Skeletal muscle tissue (tissue), 4 donors: ENCODE results near the gene ZC3HAV1. TPM values are rescaled to one million over a fixed set of nuclear protein-coding genes. Genes with fewer than 3 reads are reported as not detected.

Source experiments
- H3K27ac ChIP-seq: one replicate; pipeline ENCODE4 v1.7.0; 2013; ENCODE audit warnings: mild to moderate bottlenecking, low read depth, low read length, inconsistent platforms
- H3K27me3 ChIP-seq, 3 donors: one replicate each; pipeline ENCODE4 v1.7.0; 2013; ENCODE audit warnings: low read length in 3 of 3; ENCODE audit not compliant: control insufficient read depth in 3 of 3, insufficient read depth in 3 of 3
- H3K36me3 ChIP-seq, 3 donors: one replicate each; pipeline ENCODE4 v1.7.0; 2013; ENCODE audit warnings: low read length in 3 of 3; ENCODE audit not compliant: control insufficient read depth in 3 of 3, insufficient read depth in 3 of 3
- H3K4me1 ChIP-seq, 3 donors: one replicate each; pipeline ENCODE4 v1.7.0; 2013; ENCODE audit warnings: low read length in 3 of 3, mild to moderate bottlenecking in 3 of 3; ENCODE audit not compliant: control insufficient read depth in 3 of 3, insufficient read depth in 3 of 3
- H3K4me3 ChIP-seq, 3 donors: one replicate each; pipeline ENCODE4 v1.7.0; 2013; ENCODE audit warnings: low read length in 3 of 3
- H3K9ac ChIP-seq, 3 donors: one replicate each; pipeline ENCODE4 v1.7.0; 2013; ENCODE audit warnings: low read length in 3 of 3, mild to moderate bottlenecking in 3 of 3, moderate library complexity in 2 of 3, low read depth in 1 of 3
- H3K9me3 ChIP-seq, 3 donors: one replicate each; pipeline ENCODE4 v1.7.0; 2013; ENCODE audit warnings: low read length in 3 of 3; ENCODE audit not compliant: control insufficient read depth in 3 of 3
- total RNA-seq: library from RNA; depleted of rRNA; stranded (reverse); fragments of >200 nt; gene quantifications from one replicate; pipeline ENCODE4 v1.2.3, GENCODE V29; 2014
- donor health status: Osteomylitis.

Gene ZC3HAV1
- total RNA-seq, 1 donor from 2014 or later, result 18.8 TPM

DNA sequence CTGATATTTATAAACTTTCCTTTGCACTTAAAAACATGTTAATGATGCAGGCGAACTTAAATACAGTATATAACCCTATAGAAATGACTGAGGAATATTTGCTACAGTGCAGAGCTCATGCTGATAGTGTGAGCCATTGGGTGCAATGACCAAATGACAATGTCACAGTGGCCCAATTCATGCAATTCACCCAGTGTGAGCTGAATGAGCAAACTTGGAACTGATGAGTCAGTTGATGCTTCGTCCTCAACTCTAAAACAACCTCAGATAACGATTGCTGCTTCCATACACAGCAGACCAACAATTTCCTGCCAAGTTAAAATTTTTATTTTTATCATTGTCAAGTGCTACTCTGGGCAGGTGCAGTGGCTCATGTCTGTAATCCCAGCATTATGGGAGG lies 61.5 kb downstream of the ZC3HAV1 start:
- Histone ChIP-seq H3K27ac (no peak overlapping the region), H3K9me3 (no peaks in the 10 kb centered on the region), H3K4me1 (no peaks in the 10 kb centered on the region), H3K4me3 (no peak overlapping the region), H3K9ac (no peak overlapping the region), H3K27me3 (no peaks in the 10 kb centered on the region), H3K36me3 (peaks cover 3 to 28% (median 17%) of the 10 kb centered on the region in 3 donors)

DNA sequence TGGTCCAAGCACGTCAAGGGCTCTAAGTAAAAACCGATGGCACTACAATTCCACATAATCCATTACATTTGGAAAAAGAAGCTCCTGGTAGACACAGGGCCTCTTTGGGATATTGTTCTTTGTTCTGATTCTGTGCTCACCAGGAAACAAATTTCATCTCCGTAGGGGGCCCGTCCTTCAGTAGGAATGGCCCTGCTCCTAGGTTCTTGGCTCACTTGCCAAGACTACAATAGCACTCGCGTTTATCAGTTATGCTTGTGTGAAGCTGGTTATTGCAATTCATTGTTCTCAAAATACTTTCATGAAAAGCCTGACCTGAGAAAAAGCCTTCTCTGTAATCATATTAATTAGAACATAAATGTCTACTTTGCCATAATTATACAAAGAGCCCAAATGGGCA lies 63.4 kb downstream of the ZC3HAV1 start:
- Histone ChIP-seq H3K4me1 (no peaks in the 10 kb centered on the region), H3K9ac (no peak overlapping the region), H3K9me3 (no peaks in the 10 kb centered on the region), H3K36me3 (peaks cover 3 to 21% (median 17%) of the 10 kb centered on the region in 3 donors), H3K4me3 (no peak overlapping the region), H3K27ac (no peak overlapping the region), H3K27me3 (no peaks in the 10 kb centered on the region)

DNA sequence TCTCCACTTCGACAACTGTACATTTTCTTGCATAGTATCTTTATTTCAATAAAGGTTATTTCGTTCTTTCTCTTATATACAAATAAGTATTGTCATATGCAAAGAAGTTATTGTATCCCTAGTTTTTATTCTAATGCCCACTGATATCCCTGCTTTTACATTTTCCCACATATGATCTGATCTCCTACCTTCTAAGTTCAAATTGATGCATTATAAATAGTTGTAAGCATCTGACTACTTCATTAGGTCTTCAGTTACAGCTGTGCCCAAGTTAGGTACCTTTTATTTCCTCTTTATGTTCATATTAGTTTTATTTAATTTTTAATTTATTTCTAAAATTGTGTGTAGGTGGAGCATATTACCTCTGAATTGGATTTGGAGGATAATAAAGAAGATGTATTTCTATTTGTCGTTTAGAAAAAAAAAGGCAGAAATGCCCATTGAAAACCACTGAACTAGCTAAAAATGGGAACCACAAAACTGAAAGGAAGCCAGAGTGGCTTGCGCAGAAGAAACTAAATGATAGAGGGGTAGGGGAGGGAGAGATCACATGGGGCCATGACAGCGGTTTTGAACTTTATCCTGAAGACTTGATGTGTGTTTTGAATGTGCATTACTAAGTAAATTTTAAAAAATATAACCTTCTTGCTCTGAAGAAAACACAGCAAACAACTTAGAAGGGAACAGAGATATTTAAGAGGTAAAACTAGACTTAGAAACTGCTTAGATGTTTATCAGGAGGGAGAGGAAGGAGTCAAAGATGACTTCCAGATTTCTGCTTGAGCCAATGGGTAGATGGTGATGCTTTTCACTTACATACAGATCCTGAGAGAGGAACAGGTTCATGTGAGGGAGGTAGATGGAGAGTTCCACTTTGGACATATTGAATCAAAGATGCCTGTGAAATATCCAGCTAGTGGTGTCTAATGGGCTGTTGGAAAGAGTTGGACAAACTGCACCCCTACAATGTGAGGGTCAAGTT lies 64.4 kb downstream of the ZC3HAV1 start:
- Histone ChIP-seq H3K4me1 (no peaks in the 10 kb centered on the region), H3K4me3 (no peak overlapping the region), H3K9me3 (no peaks in the 10 kb centered on the region), H3K9ac (no peak overlapping the region), H3K36me3 (peaks cover 3 to 21% (median 17%) of the 10 kb centered on the region in 3 donors), H3K27me3 (no peaks in the 10 kb centered on the region), H3K27ac (no peak overlapping the region)

DNA sequence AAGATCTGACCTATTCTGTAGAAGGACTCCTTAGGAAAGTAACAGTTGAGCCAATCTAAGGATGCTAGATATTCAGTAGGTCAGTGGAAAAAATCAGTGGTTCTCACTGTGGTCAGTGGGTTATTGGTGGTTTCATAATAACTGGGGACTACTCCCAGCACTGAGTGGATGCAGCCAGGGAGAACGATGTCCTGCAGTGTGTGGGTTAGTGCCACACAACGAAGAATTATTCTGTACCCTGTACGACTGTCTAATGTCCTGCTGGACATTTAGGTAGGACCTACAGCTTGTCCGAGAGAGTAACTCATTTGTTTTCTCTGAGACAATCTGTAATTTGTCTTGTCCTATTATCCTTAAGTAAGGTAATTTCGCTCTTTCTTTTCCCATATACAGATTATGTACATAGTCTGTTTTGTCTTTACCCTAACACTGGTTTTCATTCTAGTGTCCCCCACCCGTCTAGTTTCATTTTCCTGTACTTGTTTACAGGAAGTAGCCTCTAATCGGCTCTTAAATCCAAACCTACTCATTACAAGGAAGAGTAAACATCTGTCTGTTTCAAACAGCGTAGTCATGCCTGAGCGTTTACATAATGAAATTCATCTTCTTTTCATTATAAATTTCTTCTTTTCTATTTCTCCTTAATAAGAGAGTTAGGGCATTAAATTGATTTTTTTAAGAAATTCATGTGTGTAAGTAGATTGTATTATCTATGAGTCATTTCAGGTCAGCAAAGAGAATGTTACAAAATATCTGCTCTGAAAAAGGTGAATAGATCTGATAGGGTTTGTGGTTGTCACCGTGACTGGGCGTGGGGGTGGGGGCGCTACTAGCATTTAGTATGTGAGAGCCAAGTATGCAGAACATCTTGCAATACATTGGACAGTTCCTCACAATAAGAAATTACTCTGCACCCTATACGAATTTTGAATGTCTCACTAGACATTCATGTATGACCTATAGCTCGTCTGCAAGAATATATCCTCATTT lies 65.4 kb downstream of the ZC3HAV1 start:
- H3K9ac ChIP-seq, result no peak overlapping the region
- H3K27me3 ChIP-seq, result no peaks in the 10 kb centered on the region
- no peaks in the 10 kb centered on the region for H3K4me1 ChIP-seq
- H3K4me3 ChIP-seq, result no peak overlapping the region
- H3K9me3 ChIP-seq, result no peaks in the 10 kb centered on the region
- peaks cover 0 to 16% (median 11%) of the 10 kb centered on the region in 3 donors for H3K36me3 ChIP-seq
- H3K27ac ChIP-seq, result no peak overlapping the region

DNA sequence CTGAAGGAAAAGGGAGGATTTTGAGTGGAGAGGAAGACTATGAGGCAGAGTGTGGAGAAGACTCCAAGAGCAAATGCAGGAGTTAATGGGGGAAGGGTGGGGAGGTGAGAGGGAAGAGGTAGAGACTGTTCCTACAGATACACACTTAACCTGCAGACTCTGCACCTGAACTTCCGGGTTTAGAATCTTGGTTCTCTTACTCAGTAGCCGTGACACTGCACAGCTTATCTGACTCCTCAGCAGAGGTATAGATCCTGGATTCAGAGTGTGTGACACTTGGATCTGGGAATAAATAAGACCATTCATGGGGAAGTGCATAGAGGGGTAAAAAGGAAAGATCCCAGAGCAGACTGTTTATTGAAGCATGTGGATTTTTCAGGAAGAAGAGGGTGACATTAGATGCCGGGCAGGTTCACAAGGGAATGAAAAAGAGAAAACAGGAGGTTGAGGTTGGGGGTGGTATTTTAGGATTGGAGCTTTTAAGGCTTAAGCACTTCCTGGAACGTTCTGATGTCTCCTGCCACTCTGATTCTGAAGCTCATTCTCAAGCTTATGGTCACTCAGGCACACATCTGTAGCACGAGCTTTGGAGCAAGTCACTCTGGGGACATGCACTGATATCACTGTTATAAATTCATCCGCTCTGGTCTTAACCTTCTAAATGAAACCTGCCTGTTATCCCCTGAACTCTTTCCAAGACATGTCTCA lies 68.0 kb downstream of the ZC3HAV1 start:
- H3K27ac ChIP-seq, result no peak overlapping the region
- H3K4me3 ChIP-seq, result no peak overlapping the region
- H3K9ac ChIP-seq, result no peak overlapping the region
- no peaks in the 10 kb centered on the region for H3K4me1 ChIP-seq
- H3K27me3 ChIP-seq, result no peaks in the 10 kb centered on the region
- peaks cover 0 to 7% (median 5%) of the 10 kb centered on the region in 3 donors for H3K36me3 ChIP-seq
- H3K9me3 ChIP-seq, result no peaks in the 10 kb centered on the region

DNA sequence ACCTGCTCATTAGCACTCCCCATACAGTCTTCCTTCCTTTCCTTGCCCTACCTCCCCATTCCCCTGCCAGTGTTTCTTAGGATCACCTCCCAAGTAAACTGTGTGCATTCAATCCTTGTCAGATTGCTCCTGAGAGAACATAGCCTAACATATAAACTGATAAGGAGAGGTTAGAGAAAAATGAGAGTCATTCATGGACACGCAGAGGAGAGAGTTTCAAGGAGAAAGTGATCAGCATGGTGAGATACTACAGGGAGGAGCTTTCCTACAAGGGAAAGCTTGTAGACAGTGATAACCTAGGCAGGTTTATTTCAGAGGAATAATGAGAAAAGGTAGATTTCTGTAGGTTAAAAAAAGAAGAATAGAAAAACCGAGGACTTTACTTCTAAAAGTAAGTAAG lies 70.8 kb downstream of the ZC3HAV1 start:
- Histone ChIP-seq H3K27me3 (peaks cover 0 to 7% (median 0%) of the 10 kb centered on the region in 3 donors), H3K9me3 (no peaks in the 10 kb centered on the region), H3K4me1 (peaks cover 0 to 4% (median 2%) of the 10 kb centered on the region in 3 donors), H3K4me3 (no peak overlapping the region), H3K27ac (no peak overlapping the region), H3K36me3 (no peaks in the 10 kb centered on the region), H3K9ac (no peak overlapping the region)

DNA sequence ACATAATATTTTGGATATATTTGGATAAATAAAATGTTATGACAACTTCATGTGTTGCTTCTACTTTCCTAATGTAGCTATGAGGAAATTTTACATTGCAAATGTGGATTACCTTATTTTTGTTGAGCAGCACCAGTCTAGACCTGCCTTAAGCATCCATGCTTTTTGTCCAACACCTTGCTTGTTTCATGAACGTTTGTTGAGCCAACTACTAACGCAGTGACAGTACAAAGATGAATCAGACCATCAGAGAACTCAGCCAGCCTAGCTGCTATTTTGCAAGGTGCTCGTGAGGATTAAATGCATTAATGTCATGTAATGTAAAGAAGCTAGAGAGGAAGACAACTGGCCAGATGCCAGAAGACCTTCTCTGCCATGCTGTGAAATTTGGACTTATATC lies 72.6 kb downstream of the ZC3HAV1 start:
- Histone ChIP-seq H3K9me3 (no peaks in the 10 kb centered on the region), H3K4me1 (peaks cover 0 to 4% (median 2%) of the 10 kb centered on the region in 3 donors), H3K27ac (no peak overlapping the region), H3K4me3 (no peak overlapping the region), H3K36me3 (peaks cover 0 to 2% (median 0%) of the 10 kb centered on the region in 3 donors), H3K27me3 (peaks cover 0 to 7% (median 0%) of the 10 kb centered on the region in 3 donors), H3K9ac (no peak overlapping the region)

DNA sequence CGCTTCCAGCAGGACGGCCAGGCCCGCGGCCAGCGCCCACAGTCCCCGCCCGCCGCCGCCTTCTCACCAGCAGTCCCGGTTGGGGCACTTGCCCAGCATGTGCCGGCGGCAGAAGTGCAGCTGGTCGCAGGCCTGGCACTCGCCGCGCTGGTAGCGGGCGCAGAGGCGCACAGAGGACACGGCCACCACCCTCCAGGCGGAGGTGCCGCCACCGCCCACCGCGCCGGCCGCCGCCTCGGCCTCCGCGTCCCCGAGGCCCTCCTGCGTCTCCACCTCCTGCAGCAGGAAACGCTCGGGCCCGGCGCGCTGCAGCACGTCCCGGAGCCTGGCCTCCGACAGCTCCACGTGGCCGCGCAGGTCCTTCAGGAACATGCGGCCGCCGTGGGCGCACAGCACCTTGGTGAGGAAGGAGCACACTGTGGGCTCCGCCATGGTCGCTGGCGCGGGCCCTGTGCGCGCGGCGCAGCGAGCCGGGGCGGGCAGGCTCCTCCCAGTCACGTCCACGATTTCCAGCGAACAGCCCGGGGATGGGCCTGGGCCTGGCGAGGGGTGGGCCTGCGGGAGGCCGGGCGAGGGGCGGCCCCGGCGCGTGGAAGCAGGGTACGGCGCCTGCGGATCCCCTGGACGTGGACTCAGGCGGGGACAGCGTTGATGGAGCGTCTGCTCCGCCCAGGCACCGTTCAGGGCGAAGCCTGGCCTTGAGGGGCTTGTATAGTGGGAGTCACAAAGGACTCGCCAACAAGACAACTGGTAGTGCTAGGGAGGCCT lies 73.8 kb downstream of the ZC3HAV1 start, which contains the start of gene ZC3HAV1L:
TSS of gene ZC3HAV1L (minus strand) at position 457 of the 768 bp plus-strand sequence. CDS start at position 432, 25 bp downstream.
- peak within 1 kb of the TSS; percentile 63 to 81 (median 73) for H3K4me3 ChIP-seq
- peaks cover 0 to 7% (median 0%) of the 10 kb centered on the region in 3 donors for H3K27me3 ChIP-seq
- H3K9ac ChIP-seq, result peak within 1 kb of the TSS; percentile 38 to 76 (median 43)
- H3K4me1 ChIP-seq, result peaks cover 0 to 4% (median 2%) of the 10 kb centered on the region in 3 donors
- no peaks in the 10 kb centered on the region for H3K9me3 ChIP-seq
- H3K27ac ChIP-seq, result no peak within 1 kb of the TSS
- peaks cover 0 to 2% (median 0%) of the 10 kb centered on the region in 3 donors for H3K36me3 ChIP-seq
